ENCODE measurements around the gene PRSS2.

DNA sequence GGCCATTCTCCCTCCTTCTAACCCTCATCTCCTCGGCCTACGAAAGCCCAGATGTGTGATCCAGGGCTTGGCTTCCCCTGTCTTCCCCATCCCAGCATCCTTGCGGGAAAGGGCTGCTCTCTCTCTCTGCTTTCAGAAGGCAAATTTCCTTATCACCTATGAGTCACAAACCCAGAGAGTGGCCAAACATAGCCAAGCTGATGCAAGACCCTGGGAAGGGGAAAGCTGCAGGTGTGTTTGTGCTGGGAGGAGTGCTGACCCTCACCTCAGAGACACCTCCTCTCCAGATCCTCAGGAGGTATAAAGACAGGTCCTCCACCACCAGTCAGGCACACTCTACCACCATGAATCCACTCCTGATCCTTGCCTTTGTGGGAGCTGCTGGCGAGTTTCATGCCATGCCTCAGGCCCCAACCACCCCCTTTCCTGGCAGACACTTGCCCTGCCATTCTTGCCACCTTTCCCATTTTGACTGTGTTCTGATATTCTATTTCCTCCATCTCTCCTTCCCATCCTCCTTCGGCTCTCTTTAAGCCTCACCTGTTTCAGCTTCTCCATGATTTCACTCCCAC is 10.6 kb upstream of the PRSS2 start:
- no peak for TF ChIP-seq SP1 (IDR thresholded peaks at IDR 0.05)
- TF ChIP-seq CTCF (IDR thresholded peaks at IDR 0.05; ENCODE audit: low read depth, low read length, missing input control): no peak
- no peak for TF ChIP-seq RAD21 (IDR thresholded peaks at IDR 0.05)
- no peak for TF ChIP-seq JUND (IDR thresholded peaks at IDR 0.05)
- no peak for TF ChIP-seq TAF1 (conservative IDR thresholded peaks at IDR 0.05)
- TF ChIP-seq, protein P1, sequence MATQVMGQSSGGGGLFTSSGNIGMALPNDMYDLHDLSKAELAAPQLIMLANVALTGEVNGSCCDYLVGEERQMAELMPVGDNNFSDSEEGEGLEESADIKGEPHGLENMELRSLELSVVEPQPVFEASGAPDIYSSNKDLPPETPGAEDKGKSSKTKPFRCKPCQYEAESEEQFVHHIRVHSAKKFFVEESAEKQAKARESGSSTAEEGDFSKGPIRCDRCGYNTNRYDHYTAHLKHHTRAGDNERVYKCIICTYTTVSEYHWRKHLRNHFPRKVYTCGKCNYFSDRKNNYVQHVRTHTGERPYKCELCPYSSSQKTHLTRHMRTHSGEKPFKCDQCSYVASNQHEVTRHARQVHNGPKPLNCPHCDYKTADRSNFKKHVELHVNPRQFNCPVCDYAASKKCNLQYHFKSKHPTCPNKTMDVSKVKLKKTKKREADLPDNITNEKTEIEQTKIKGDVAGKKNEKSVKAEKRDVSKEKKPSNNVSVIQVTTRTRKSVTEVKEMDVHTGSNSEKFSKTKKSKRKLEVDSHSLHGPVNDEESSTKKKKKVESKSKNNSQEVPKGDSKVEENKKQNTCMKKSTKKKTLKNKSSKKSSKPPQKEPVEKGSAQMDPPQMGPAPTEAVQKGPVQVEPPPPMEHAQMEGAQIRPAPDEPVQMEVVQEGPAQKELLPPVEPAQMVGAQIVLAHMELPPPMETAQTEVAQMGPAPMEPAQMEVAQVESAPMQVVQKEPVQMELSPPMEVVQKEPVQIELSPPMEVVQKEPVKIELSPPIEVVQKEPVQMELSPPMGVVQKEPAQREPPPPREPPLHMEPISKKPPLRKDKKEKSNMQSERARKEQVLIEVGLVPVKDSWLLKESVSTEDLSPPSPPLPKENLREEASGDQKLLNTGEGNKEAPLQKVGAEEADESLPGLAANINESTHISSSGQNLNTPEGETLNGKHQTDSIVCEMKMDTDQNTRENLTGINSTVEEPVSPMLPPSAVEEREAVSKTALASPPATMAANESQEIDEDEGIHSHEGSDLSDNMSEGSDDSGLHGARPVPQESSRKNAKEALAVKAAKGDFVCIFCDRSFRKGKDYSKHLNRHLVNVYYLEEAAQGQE (IDR thresholded peaks at IDR 0.05): no peak
- TF ChIP-seq, protein P2, sequence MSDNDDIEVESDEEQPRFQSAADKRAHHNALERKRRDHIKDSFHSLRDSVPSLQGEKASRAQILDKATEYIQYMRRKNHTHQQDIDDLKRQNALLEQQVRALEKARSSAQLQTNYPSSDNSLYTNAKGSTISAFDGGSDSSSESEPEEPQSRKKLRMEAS (IDR thresholded peaks at IDR 0.05): no peak
